Calu3 (cell line): ENCODE data around the gene AHNAK. TPM values are rescaled to one million over a fixed set of nuclear protein-coding genes. Genes with fewer than 3 reads are reported as not detected.

ENCODE experiments used
- BruUV-seq: library from RNA; stranded (reverse); fragments of 400-500 nt; replicated peaks from 2 replicates; lab custom pipeline; 2021; lab: Mats Ljungman, UMichigan
- CTCF ChIA-PET: fragments of 300-600 bp; sonication (Branson Sonifier 250); formaldehyde crosslinking; loops from one replicate; lab custom pipeline; 2022; ENCODE audit warnings: antibody characterized with exemption; lab: Charles Lee
- DNase-seq: peaks from one replicate; pipeline ENCODE4 v3.0.0; 2022
- H3K27ac Mint-ChIP-seq: one replicate; pipeline ENCODE4 v1.8.0; 2022; ENCODE audit warnings: mixed read lengths; ENCODE audit not compliant: unreplicated experiment
- H3K27me3 Mint-ChIP-seq: one replicate; pipeline ENCODE4 v1.8.0; 2022; ENCODE audit warnings: mixed read lengths; ENCODE audit not compliant: unreplicated experiment
- H3K36me3 Mint-ChIP-seq: one replicate; pipeline ENCODE4 v1.8.0; 2022; ENCODE audit warnings: mild to moderate bottlenecking, moderate library complexity, mixed read lengths; ENCODE audit not compliant: insufficient read depth, unreplicated experiment
- H3K4me1 Mint-ChIP-seq: one replicate; pipeline ENCODE4 v1.8.0; 2022; ENCODE audit warnings: mild to moderate bottlenecking, low read depth, mixed read lengths; ENCODE audit not compliant: unreplicated experiment
- H3K4me3 Mint-ChIP-seq: one replicate; pipeline ENCODE4 v1.8.0; 2022; ENCODE audit warnings: mild to moderate bottlenecking, low read depth, moderate library complexity, mixed read lengths; ENCODE audit not compliant: unreplicated experiment
- H3K9me3 Mint-ChIP-seq: one replicate; pipeline ENCODE4 v1.8.0; 2022; ENCODE audit warnings: low read depth, mixed read lengths; ENCODE audit not compliant: unreplicated experiment
- intact Hi-C: fragments of 100-400 bp; cut with micrococcal nuclease; formaldehyde crosslinking; loops from one replicate; pipeline ENCODE4 v1.10.0; 2022; ENCODE audit not compliant: unreplicated experiment
- total RNA-seq: library from RNA; stranded (reverse); gene quantifications from 2 replicates; pipeline ENCODE4 v1.2.3, GENCODE V29; 2022
- TF ChIP-seq, protein P1 (sequence below): fragments of 200-600 bp; IDR thresholded peaks from one replicate; pipeline ENCODE4 v1.8.0; 2022; ENCODE audit warnings: antibody characterized with exemption; ENCODE audit not compliant: unreplicated experiment

AHNAK gene
- total RNA-seq, 1 experiment from 2014 or later = 246 TPM

DNA sequence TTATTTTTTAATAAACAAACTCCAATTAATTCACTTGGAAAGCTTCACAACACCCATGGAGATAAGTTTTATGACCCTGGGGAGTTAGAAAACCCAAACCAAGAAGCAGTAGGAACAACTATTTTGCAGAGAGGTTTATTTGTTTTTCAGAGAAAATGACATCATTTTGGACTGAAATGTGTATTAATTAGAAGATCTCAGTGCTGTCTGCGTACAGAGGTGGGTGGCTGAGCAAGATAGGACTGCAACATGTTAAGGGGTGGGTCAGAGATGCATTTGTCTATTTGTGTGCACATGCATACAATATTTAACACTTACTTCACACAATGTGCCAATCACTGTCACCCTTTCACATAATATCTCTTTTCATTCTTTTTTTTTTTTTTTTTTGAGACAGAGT lies 126.7 kb downstream of the AHNAK start:
- CTCF ChIA-PET = no interaction called here
- intact Hi-C loops = loop anchor here (5.0 kb wide), 1 partner anchor 142 kb away; no protein-coding TSS in a partner anchor
- Mint-ChIP-seq H3K27ac (no peak overlapping the region), H3K27me3 (peaks cover 29% of the 10 kb centered on the region), H3K9me3 (no peaks in the 10 kb centered on the region), H3K36me3 (peaks cover 7% of the 10 kb centered on the region), H3K4me1 (no peaks in the 10 kb centered on the region), H3K4me3 (no peak overlapping the region)
- TF ChIP-seq, protein P1, sequence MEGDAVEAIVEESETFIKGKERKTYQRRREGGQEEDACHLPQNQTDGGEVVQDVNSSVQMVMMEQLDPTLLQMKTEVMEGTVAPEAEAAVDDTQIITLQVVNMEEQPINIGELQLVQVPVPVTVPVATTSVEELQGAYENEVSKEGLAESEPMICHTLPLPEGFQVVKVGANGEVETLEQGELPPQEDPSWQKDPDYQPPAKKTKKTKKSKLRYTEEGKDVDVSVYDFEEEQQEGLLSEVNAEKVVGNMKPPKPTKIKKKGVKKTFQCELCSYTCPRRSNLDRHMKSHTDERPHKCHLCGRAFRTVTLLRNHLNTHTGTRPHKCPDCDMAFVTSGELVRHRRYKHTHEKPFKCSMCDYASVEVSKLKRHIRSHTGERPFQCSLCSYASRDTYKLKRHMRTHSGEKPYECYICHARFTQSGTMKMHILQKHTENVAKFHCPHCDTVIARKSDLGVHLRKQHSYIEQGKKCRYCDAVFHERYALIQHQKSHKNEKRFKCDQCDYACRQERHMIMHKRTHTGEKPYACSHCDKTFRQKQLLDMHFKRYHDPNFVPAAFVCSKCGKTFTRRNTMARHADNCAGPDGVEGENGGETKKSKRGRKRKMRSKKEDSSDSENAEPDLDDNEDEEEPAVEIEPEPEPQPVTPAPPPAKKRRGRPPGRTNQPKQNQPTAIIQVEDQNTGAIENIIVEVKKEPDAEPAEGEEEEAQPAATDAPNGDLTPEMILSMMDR = no peak
- BruUV-seq = no TSS peak
- no peak for DNase-seq

DNA sequence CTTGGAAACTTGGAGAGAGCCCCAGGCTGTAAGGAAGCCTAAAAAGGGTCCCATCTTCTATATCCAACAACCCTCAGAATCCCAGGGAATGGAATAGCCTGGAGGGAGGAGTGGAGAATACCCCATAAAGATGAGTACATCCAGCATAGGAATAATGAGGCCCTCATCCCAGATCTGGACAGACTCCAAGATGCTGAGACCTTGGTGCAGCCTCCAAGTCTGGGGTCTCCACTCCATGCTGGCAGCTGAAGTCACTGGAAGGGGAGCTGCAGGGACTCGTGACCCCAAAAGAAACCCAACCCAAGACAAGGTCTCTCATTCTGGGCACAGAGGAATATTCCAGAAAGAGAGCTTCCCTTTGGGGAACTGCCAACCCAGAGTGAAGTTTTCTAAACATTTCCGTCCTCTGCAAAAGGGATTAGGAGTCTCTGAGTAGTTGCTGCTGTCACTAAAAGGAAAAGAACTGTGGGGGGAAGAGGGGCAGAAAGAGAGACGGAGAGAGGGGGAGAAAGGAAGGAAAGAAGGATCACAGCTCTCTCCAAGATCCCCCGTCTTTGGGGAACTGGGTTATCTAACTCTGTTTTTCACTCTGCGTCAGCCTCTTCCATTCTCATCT lies 127.2 kb downstream of the AHNAK start:
- Mint-ChIP-seq H3K9me3 (no peaks in the 10 kb centered on the region), H3K27ac (no peak overlapping the region), H3K27me3 (peaks cover 23% of the 10 kb centered on the region), H3K4me1 (no peaks in the 10 kb centered on the region), H3K36me3 (peaks cover 2% of the 10 kb centered on the region), H3K4me3 (no peak overlapping the region)
- BruUV-seq = no TSS peak
- intact Hi-C loops = no loop called here
- CTCF ChIA-PET = interaction anchor here (0.5 to 1.0 kb wide), 2 partner anchors 15 to 17 kb away, joined by 3 to 4 read pairs; no protein-coding TSS in a partner anchor
- no peak for DNase-seq
- TF ChIP-seq, protein P1 = no peak

DNA sequence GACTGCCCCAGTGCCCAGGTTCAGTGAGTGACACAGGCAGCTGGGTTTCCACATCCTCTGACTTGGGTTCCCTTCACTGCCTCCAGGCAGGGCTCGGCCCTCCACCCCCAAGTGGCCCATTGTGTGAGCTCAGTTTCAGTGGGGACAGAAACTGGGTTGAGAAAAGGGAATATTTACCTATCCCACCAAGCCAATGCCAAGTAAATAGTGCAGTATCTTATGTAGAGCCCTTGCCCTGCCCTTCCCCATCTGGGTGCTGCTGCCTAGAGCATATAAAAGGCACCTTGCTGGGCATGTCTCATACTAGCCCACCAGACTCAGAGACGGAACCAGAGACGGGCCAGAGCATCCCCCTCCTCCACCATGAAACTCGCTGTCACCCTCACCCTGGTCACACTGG lies 127.9 kb downstream of the AHNAK start, which contains the start of gene SCGB1A1:
Gene SCGB1A1, plus strand, starts transcription at position 301 of the 400 bp plus-strand sequence. Its CDS starts 63 bp downstream, at position 364.
- CTCF ChIA-PET = interaction anchor here (1.0 kb wide), 1 partner anchor 17 kb away, joined by 3 read pairs; no protein-coding TSS in a partner anchor
- Mint-ChIP-seq H3K27me3 (peaks cover 16% of the 10 kb centered on the region), H3K36me3 (no peaks in the 10 kb centered on the region), H3K27ac (no peak within 1 kb of the TSS), H3K4me1 (no peaks in the 10 kb centered on the region), H3K4me3 (no peak within 1 kb of the TSS), H3K9me3 (no peaks in the 10 kb centered on the region)
- BruUV-seq = no TSS peak
- intact Hi-C loops = no loop called here
- DNase-seq = no peak
- TF ChIP-seq, protein P1 = no peak

DNA sequence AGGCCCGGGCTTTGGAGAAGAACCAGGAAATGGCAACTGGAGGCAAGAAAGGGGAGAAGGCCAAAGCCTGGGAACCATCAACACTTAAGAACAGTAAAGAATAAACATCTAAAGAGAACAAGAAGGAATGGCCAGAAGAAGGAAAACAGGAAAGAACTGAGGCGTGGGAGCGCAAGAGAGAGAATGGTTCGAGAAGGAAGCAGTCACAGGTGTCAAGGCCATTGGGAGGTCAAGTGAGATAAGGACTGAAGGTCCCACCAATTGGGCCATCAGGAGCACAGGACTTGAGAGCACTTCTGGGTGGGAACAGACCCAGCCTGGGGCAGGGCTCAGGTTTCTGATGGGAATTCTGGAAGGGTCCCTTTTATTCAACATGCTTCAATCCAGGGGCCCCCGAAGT lies 128.5 kb downstream of the AHNAK start:
- peaks cover 10% of the 10 kb centered on the region for H3K27me3 Mint-ChIP-seq
- no peak overlapping the region for H3K27ac Mint-ChIP-seq
- CTCF ChIA-PET = interaction anchor here (1.0 kb wide), 1 partner anchor 16 kb away, joined by 3 read pairs; no protein-coding TSS in a partner anchor

More for the DNA sequence above, 128.5 kb downstream of the AHNAK start:
- H3K4me1 Mint-ChIP-seq = no peaks in the 10 kb centered on the region
- no peak overlapping the region for H3K4me3 Mint-ChIP-seq
- no peaks in the 10 kb centered on the region for H3K9me3 Mint-ChIP-seq
- H3K36me3 Mint-ChIP-seq = no peaks in the 10 kb centered on the region
- intact Hi-C loops = no loop called here
- DNase-seq = no peak
- TF ChIP-seq, protein P1 = no peak
- BruUV-seq = no TSS peak
